MM.1S (cell line): ENCODE results near the gene GPR75.
"Not testable (repeated sequence)": the region's sequence is repeated elsewhere in the genome, so short reads cannot be mapped to it uniquely, and the experiment has no call there.

Experiments
- DNase-seq: peaks from one replicate; pipeline ENCODE4 v3.0.0-alpha.2; 2015
- H2AFZ ChIP-seq: fragments of 300-600 bp; sonication (generic); 2 replicates; pipeline ENCODE4 v1.6.0; 2016; ENCODE audit warnings: antibody characterized with exemption, low read length
- H3F3A ChIP-seq: fragments of 300-600 bp; sonication (generic); 2 replicates; pipeline ENCODE4 v1.6.1; 2016; ENCODE audit warnings: mild to moderate bottlenecking, antibody characterized with exemption, low read length, moderate library complexity, mixed read lengths; ENCODE audit not compliant: insufficient read depth
- H3K27ac ChIP-seq: fragments of 300-600 bp; sonication (generic); 2 replicates; pipeline ENCODE4 v1.5.1; 2016; ENCODE audit warnings: mild to moderate bottlenecking, low read length
- H3K27me3 ChIP-seq: fragments of 300-600 bp; sonication (generic); replicated peaks from 2 replicates; pipeline ENCODE4 v1.6.0; 2016; ENCODE audit warnings: low read length; ENCODE audit not compliant: insufficient read depth
- H3K36me3 ChIP-seq: fragments of 300-600 bp; sonication (generic); replicated peaks from 2 replicates; pipeline ENCODE4 v1.6.1; 2016; ENCODE audit warnings: mild to moderate bottlenecking, low read length, mixed read lengths; ENCODE audit not compliant: insufficient read depth
- H3K4me1 ChIP-seq: fragments of 300-600 bp; sonication (generic); 2 replicates; pipeline ENCODE4 v1.6.1; 2016; ENCODE audit warnings: low read length, mixed read lengths
- H3K4me2 ChIP-seq: fragments of 300-600 bp; sonication (generic); 2 replicates; pipeline ENCODE4 v1.6.0; 2016; ENCODE audit warnings: low read depth, low read length
- H3K4me3 ChIP-seq: fragments of 300-600 bp; sonication (generic); 2 replicates; pipeline ENCODE4 v1.5.1; 2016; ENCODE audit warnings: low read length, mixed read lengths
- H3K79me2 ChIP-seq: fragments of 300-600 bp; sonication (generic); 2 replicates; pipeline ENCODE4 v1.6.1; 2016; ENCODE audit warnings: mixed run types, low read length, mixed read lengths
- H3K9ac ChIP-seq: fragments of 300-600 bp; sonication (generic); 2 replicates; pipeline ENCODE4 v1.6.1; 2016; ENCODE audit warnings: low read length, mixed read lengths
- H3K9me2 ChIP-seq: fragments of 300-600 bp; sonication (generic); replicated peaks from 2 replicates; pipeline ENCODE4 v1.6.1; 2016; ENCODE audit warnings: mild to moderate bottlenecking, low read length, mixed read lengths; ENCODE audit not compliant: insufficient read depth
- H3K9me3 ChIP-seq: fragments of 300-600 bp; sonication (generic); replicated peaks from 2 replicates; pipeline ENCODE4 v1.6.1; 2016; ENCODE audit warnings: mild to moderate bottlenecking, low read length, mixed read lengths; ENCODE audit not compliant: insufficient read depth
- H4K20me1 ChIP-seq: fragments of 300-600 bp; sonication (generic); 2 replicates; pipeline ENCODE4 v1.6.1; 2016; ENCODE audit warnings: mild to moderate bottlenecking, low read length, moderate library complexity, mixed read lengths; ENCODE audit not compliant: insufficient read depth
- EZH2 ChIP-seq: fragments of 300-600 bp; sonication (generic); optimal IDR thresholded peaks from 2 replicates; pipeline ENCODE3; 2017; ENCODE audit warnings: low read depth, mild to moderate bottlenecking, antibody characterized with exemption, low read length, mixed read lengths
- EZH2phosphoT487 ChIP-seq: fragments of 300-600 bp; sonication (generic); IDR thresholded peaks from 2 replicates; pipeline ENCODE4 v1.6.1; 2018; ENCODE audit warnings: antibody characterized with exemption, low read length
- TF ChIP-seq, protein P1 (sequence below): fragments of 300-600 bp; sonication (generic); IDR thresholded peaks from 2 replicates; pipeline ENCODE4 v1.5.1; 2016; ENCODE audit warnings: antibody characterized with exemption, low read length, mixed read lengths

The GPR75 gene

DNA sequence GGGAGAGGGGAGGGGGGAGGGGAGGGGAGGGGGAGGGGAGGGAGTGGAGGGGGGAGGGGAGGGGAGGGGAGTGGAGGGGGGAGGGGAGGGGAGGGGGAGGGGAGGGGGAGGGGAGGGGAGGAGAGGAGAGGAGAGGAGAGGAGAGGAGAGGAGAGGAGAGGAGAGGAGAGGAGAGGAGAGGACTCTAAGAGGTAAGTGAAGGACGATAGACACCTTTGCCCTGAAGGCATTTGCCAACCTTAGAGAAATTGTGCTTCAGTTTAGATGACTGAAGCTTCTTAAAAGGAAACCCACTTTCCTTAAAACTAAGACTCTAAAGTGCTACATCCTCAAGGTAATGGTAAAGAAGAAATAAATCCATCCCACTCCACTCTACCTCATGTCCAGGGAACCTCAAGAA is 19.2 kb downstream of the GPR75 start:
- DNase-seq = no peak
- no peaks in the 10 kb centered on the region for H3K9me2 ChIP-seq
- no peaks in the 10 kb centered on the region for H3F3A ChIP-seq
- H3K27ac ChIP-seq = no peak overlapping the region
- TF ChIP-seq EZH2 (no peak), EZH2phosphoT487 (no peak)
- TF ChIP-seq, protein P1, sequence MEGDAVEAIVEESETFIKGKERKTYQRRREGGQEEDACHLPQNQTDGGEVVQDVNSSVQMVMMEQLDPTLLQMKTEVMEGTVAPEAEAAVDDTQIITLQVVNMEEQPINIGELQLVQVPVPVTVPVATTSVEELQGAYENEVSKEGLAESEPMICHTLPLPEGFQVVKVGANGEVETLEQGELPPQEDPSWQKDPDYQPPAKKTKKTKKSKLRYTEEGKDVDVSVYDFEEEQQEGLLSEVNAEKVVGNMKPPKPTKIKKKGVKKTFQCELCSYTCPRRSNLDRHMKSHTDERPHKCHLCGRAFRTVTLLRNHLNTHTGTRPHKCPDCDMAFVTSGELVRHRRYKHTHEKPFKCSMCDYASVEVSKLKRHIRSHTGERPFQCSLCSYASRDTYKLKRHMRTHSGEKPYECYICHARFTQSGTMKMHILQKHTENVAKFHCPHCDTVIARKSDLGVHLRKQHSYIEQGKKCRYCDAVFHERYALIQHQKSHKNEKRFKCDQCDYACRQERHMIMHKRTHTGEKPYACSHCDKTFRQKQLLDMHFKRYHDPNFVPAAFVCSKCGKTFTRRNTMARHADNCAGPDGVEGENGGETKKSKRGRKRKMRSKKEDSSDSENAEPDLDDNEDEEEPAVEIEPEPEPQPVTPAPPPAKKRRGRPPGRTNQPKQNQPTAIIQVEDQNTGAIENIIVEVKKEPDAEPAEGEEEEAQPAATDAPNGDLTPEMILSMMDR = no peak
- no peaks in the 10 kb centered on the region for H4K20me1 ChIP-seq
- no peaks in the 10 kb centered on the region for H3K27me3 ChIP-seq
- H3K36me3 ChIP-seq = no peaks in the 10 kb centered on the region
- no peaks in the 10 kb centered on the region for H3K4me1 ChIP-seq
- no peak overlapping the region for H3K9ac ChIP-seq
- H3K4me3 ChIP-seq = no peak overlapping the region
- no peak overlapping the region for H3K4me2 ChIP-seq
- no peaks in the 10 kb centered on the region for H3K9me3 ChIP-seq
- H3K79me2 ChIP-seq = no peaks in the 10 kb centered on the region
- no peak overlapping the region for H2AFZ ChIP-seq

DNA sequence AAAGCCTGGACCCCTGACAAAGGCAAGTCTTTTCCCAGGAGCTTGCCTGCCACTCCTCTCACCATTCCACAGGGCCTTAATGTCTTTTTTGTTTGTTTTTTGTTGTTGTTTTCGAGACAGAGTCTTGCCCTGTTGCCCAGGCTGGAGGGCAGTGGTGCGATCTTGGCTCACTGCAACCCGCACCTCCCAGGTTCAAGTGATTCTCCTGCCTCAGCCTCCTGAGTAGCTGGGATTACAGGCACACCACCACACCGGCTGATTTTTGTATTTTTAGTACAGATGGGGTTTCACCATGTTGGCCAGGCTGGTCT is 29.8 kb downstream of the GPR75 start:
- H2AFZ ChIP-seq, H3K9ac ChIP-seq, H3K4me1 ChIP-seq, H4K20me1 ChIP-seq, H3K9me2 ChIP-seq, H3K4me3 ChIP-seq, H3K4me2 ChIP-seq, H3K79me2 ChIP-seq, H3K27me3 ChIP-seq, H3K36me3 ChIP-seq, H3F3A ChIP-seq, DNase-seq, H3K9me3 ChIP-seq, H3K27ac ChIP-seq: not testable (repeated sequence)

DNA sequence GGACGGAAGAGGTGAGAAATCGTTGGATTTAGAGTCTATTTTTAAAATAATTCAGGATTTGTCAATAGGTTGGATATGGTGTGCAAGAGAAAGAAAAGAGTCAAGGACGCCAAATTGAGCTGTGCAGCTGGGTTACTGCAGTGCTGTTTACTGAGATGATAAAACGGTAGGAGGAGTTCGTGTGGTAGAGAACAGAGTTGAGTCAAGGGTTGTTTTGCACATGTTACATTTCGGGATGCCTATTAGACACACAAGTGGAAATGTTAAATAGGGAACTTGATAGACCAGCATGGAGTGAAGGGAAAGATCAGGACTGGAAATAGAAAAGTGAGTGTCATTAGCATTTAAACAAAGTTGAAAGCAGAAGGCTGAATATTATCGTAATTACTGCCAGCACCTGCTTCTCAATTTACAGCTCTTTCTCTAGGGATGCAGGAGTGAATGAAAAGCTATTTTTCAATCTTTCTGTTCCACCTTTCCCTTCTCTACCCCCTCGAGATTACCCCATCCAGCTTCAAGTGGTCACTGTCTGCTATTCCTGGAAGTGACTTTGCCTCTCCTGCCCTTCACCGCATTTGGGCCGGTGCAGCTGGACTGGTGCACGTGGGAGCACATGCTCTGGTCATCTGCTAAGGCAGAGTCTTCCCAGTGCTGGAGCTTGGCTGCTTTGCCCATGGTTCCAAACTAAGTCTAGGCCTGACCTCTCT is 30.3 kb downstream of the GPR75 start:
- H3K79me2 ChIP-seq = no peaks in the 10 kb centered on the region
- H3K4me1 ChIP-seq = no peaks in the 10 kb centered on the region
- H3K27ac ChIP-seq = no peak overlapping the region
- H3K9ac ChIP-seq = no peak overlapping the region
- TF ChIP-seq EZH2 = no peak
- TF ChIP-seq EZH2phosphoT487 = no peak
- TF ChIP-seq, protein P1 = no peak
- H3K9me2 ChIP-seq = no peaks in the 10 kb centered on the region
- H4K20me1 ChIP-seq = no peaks in the 10 kb centered on the region
- H3K9me3 ChIP-seq = no peaks in the 10 kb centered on the region
- no peak overlapping the region for H2AFZ ChIP-seq
- H3K4me3 ChIP-seq = no peak overlapping the region
- no peak overlapping the region for H3K4me2 ChIP-seq
- H3K27me3 ChIP-seq = no peaks in the 10 kb centered on the region
- no peaks in the 10 kb centered on the region for H3F3A ChIP-seq
- no peak for DNase-seq
- no peaks in the 10 kb centered on the region for H3K36me3 ChIP-seq

DNA sequence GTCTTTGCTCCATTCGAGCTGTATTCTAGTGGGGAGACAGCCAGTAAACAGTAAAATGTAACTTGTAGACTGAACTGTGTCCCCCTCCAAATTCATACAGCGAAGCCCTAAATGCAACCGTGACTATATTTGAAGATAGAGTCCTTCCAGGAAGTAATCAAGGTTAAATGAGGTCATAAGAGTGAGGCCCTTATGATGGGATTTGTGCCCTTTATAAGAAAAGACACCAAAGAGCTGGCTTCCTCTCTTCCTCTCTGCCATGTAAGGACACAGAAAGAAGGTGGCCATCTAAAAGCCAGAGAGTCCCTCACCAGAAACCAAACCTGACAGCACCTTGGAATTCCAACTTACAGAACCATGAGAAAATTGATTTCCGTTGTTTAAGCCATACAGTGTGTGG is 31.4 kb downstream of the GPR75 start:
- Histone ChIP-seq H3K27me3 (no peaks in the 10 kb centered on the region), H3K79me2 (no peaks in the 10 kb centered on the region), H3K4me2 (no peak overlapping the region), H3K4me3 (no peak overlapping the region), H3K36me3 (no peaks in the 10 kb centered on the region), H3K9me3 (no peaks in the 10 kb centered on the region), H3K4me1 (no peaks in the 10 kb centered on the region), H2AFZ (no peak overlapping the region), H3K9ac (no peak overlapping the region), H3K27ac (no peak overlapping the region), H4K20me1 (no peaks in the 10 kb centered on the region), H3F3A (no peaks in the 10 kb centered on the region), H3K9me2 (no peaks in the 10 kb centered on the region)
- DNase-seq = no peak
- TF ChIP-seq EZH2phosphoT487 (no peak), EZH2 (no peak)
- TF ChIP-seq, protein P1 = no peak
